SK-N-SH (cell line): ENCODE results near the gene FAM171A2. TPM values are rescaled to one million over a fixed set of nuclear protein-coding genes. Genes with fewer than 3 reads are reported as not detected.

ENCODE experiments used
- CTCF ChIA-PET: fragments of 300-600, 350-600 bp; formaldehyde crosslinking; extraction: SDS; loops from one replicate; lab custom pipeline; 2021; lab: Yijun Ruan, JAX
- POLR2A ChIA-PET: fragments of 350-600 bp; sonication (Branson Sonifier 250); formaldehyde crosslinking; extraction: SDS; loops from one replicate; lab custom pipeline; 2020; ENCODE audit warnings: antibody characterized with exemption, inconsistent platforms; lab: Yijun Ruan, JAX
- DNase-seq: peaks from one replicate; pipeline ENCODE4 v3.0.0; 2012
- H2AFZ ChIP-seq: fragments of 200-600 bp; sonication (generic); 2 replicates; pipeline ENCODE4 v1.8.1; 2016; ENCODE audit warnings: antibody characterized with exemption, mild to moderate bottlenecking, low read depth
- H3F3A ChIP-seq: fragments of 200-600 bp; sonication (generic); replicated peaks from 2 replicates; pipeline ENCODE3; 2016; ENCODE audit warnings: antibody characterized with exemption, mild to moderate bottlenecking; ENCODE audit not compliant: insufficient read depth
- H3K27ac ChIP-seq, 2 experiments: fragments of 200-500 bp in 1 of 2; fragments of 200-600 bp in 1 of 2; sonication (Bioruptor generic) in 1 of 2; sonication (generic), shearing (Covaris generic) in 1 of 2; 2 replicates each; pipeline versions ENCODE4 v1.5.1 to v1.6.1; 2014 to 2016; ENCODE audit warnings: low read depth in 2 of 2, inconsistent platforms in 1 of 2, low read length in 1 of 2, mild to moderate bottlenecking in 1 of 2, mixed read lengths in 1 of 2
- H3K27me3 ChIP-seq: fragments of 200-600 bp; sonication (generic), shearing (Covaris generic); 2 replicates; pipeline ENCODE4 v1.6.1; 2016; ENCODE audit warnings: mixed run types; ENCODE audit not compliant: insufficient read depth
- H3K36me3 ChIP-seq, 2 experiments: fragments of 200-500 bp in 1 of 2; fragments of 200-600 bp in 1 of 2; sonication (Bioruptor generic) in 1 of 2; sonication (generic) in 1 of 2; replicated peaks in 1 of 2; 2 replicates each; pipeline versions ENCODE3 to v1.5.1; 2014 to 2016; ENCODE audit warnings: low read length in 1 of 2, mild to moderate bottlenecking in 1 of 2; ENCODE audit not compliant: insufficient read depth in 2 of 2, control insufficient read depth in 1 of 2
- H3K4me1 ChIP-seq, 2 experiments: fragments of 200-500 bp in 1 of 2; fragments of 200-600 bp in 1 of 2; sonication (Bioruptor generic) in 1 of 2; sonication (generic), shearing (Covaris generic) in 1 of 2; 2 replicates each; pipeline versions ENCODE4 v1.5.1 to v1.6.1; 2014 to 2016; ENCODE audit warnings: low read depth in 1 of 2, low read length in 1 of 2, mixed run types in 1 of 2; ENCODE audit not compliant: insufficient read depth in 2 of 2, control insufficient read depth in 1 of 2
- H3K4me2 ChIP-seq: fragments of 200-600 bp; sonication (generic), shearing (Covaris generic); 2 replicates; pipeline ENCODE4 v1.6.1; 2017; ENCODE audit warnings: mixed run types
- H3K4me3 ChIP-seq, 2 experiments: fragments of 200-500 bp in 1 of 2; fragments of 200-600 bp in 1 of 2; sonication (Bioruptor generic) in 1 of 2; sonication (generic), shearing (Covaris generic) in 1 of 2; 2 replicates each; pipeline versions ENCODE4 v1.5.1 to v1.8.1; 2014 to 2016; ENCODE audit warnings: low read depth in 2 of 2, inconsistent platforms in 1 of 2, low read length in 1 of 2, mild to moderate bottlenecking in 1 of 2, mixed read lengths in 1 of 2, moderate library complexity in 1 of 2
- H3K79me2 ChIP-seq: fragments of 200-600 bp; sonication (generic); 2 replicates; pipeline ENCODE4 v1.8.1; 2017; ENCODE audit warnings: mild to moderate bottlenecking; ENCODE audit not compliant: insufficient read depth
- H3K9ac ChIP-seq: fragments of 200-600 bp; sonication (generic); 2 replicates; pipeline ENCODE4 v1.6.1; 2017; ENCODE audit warnings: mixed run types
- H3K9me2 ChIP-seq: fragments of 200-600 bp; sonication (generic); 2 replicates; pipeline ENCODE4 v1.6.1; 2017; ENCODE audit warnings: mixed run types
- H3K9me3 ChIP-seq: fragments of 200-600 bp; sonication (generic); 2 replicates; pipeline ENCODE4 v1.6.1; 2017; ENCODE audit warnings: mixed run types, mild to moderate bottlenecking, moderate library complexity
- H4K20me1 ChIP-seq: fragments of 200-600 bp; sonication (generic); 2 replicates; pipeline ENCODE4 v1.6.1; 2017; ENCODE audit warnings: mild to moderate bottlenecking, mixed run types; ENCODE audit not compliant: insufficient read depth
- CHD2 ChIP-seq: fragments of 150-350 bp; IDR thresholded peaks from 2 replicates; pipeline ENCODE4 v1.6.1; 2018; ENCODE audit warnings: low read length; ENCODE audit not compliant: partially characterized antibody
- GABPA ChIP-seq: IDR thresholded peaks from 2 replicates; pipeline ENCODE4 v1.4.0; 2012; ENCODE audit warnings: low read depth, mild to moderate bottlenecking
- MEF2A ChIP-seq: IDR thresholded peaks from 2 replicates; pipeline ENCODE4 v1.4.0; 2012; ENCODE audit warnings: low read depth, borderline replicate concordance
- NFIC ChIP-seq: IDR thresholded peaks from 2 replicates; pipeline ENCODE4 v1.4.0; 2012; ENCODE audit warnings: borderline replicate concordance
- RAD21 ChIP-seq: IDR thresholded peaks from 2 replicates; pipeline ENCODE4 v1.6.1; 2012; ENCODE audit warnings: mild to moderate bottlenecking, low read length
- RCOR1 ChIP-seq: fragments of 150-350 bp; IDR thresholded peaks from 2 replicates; pipeline ENCODE4 v1.6.1; 2017; ENCODE audit warnings: antibody characterized with exemption, low read length
- RFX5 ChIP-seq: IDR thresholded peaks from 2 replicates; pipeline ENCODE4 v1.6.1; 2012; ENCODE audit warnings: mild to moderate bottlenecking, improper control_type of control experiment, low read length
- RXRA ChIP-seq: IDR thresholded peaks from 2 replicates; pipeline ENCODE4 v1.4.0; 2012; ENCODE audit warnings: low read depth, mild to moderate bottlenecking, borderline replicate concordance
- TCF12 ChIP-seq: IDR thresholded peaks from 2 replicates; pipeline ENCODE4 v1.4.0; 2012
- TEAD4 ChIP-seq: IDR thresholded peaks from 2 replicates; pipeline ENCODE4 v1.4.0; 2012; ENCODE audit warnings: mild to moderate bottlenecking, borderline replicate concordance; ENCODE audit not compliant: insufficient read depth
- USF1 ChIP-seq: IDR thresholded peaks from 2 replicates; pipeline ENCODE4 v1.4.0; 2012; ENCODE audit warnings: low read depth, borderline replicate concordance
- USF2 ChIP-seq: fragments of 150-350 bp; IDR thresholded peaks from 2 replicates; pipeline ENCODE4 v1.6.1; 2017; ENCODE audit warnings: antibody characterized with exemption, low read length, low read depth, borderline replicate concordance
- YY1 ChIP-seq: IDR thresholded peaks from 2 replicates; pipeline ENCODE4 v1.4.0; 2012; ENCODE audit warnings: low read depth, mild to moderate bottlenecking
- WGBS: methylation state at CpG from one replicate; pipeline ENCODE4 v1.1.6; 2017; ENCODE audit warnings: low lambda C conversion rate; 5-methylcytosine and 5-hydroxymethylcytosine counted together
- polyA plus RNA-seq, 3 experiments: library from polyadenylated mRNA; depleted of rRNA; stranded (reverse); fragments of >200 nt; gene quantifications; 2 replicates each; pipeline ENCODE4 v1.2.3, GENCODE V29; 2012
- TF ChIP-seq, protein P1 (sequence below): fragments of 200-600 bp; sonication (generic); IDR thresholded peaks from 2 replicates; pipeline ENCODE4 v1.6.1; 2017; ENCODE audit warnings: antibody characterized with exemption, mild to moderate bottlenecking, moderate library complexity
- TF ChIP-seq, protein P2 (sequence below): IDR thresholded peaks from 2 replicates; pipeline ENCODE4; 2012
- TF ChIP-seq, protein P3 (sequence below): IDR thresholded peaks from 2 replicates; pipeline ENCODE4 v1.4.0; 2012; ENCODE audit warnings: low read depth

FAM171A2 gene
- polyA plus RNA-seq, 1 of the 3 experiments (the other 2 are of a cell fraction): 4.9 TPM

DNA sequence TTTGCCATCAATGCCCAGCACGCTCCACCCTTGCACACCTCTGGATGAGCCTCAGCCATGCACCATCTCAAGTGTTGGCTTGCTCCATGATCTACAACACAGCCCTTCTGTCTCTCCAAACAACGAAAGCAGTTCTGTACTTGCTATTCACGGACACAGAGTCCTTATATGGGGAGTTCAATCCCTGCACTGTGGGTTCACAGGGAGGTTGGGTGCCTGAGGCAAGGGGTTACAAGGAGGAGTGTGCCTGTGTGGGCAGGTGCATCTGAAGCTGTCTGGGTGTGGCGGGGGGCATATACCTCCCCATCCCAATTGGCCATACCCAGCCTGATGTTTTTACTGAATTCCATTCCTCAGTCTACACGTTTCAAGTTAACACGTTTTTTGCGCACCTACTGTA is 49.6 kb downstream of the FAM171A2 start:
- no peak overlapping the region for H3K9ac ChIP-seq
- no peaks in the 10 kb centered on the region for H4K20me1 ChIP-seq
- DNase-seq: peak; percentile 19
- no peak overlapping the region for H3K27ac ChIP-seq
- ChIA-PET CTCF (interaction anchor here (1.2 kb wide), 1 partner anchor 95 kb away, joined by 4 read pairs; no protein-coding TSS in a partner anchor), POLR2A (no interaction called here)
- H3F3A ChIP-seq: no peaks in the 10 kb centered on the region
- no peak overlapping the region for H3K4me2 ChIP-seq
- WGBS: 67% methylated on average over 6 of the region's 7 CpGs
- H3K79me2 ChIP-seq: no peaks in the 10 kb centered on the region
- peaks cover 0 to 2% of the 10 kb centered on the region in 2 experiments for H3K36me3 ChIP-seq
- no peak for TF ChIP-seq RAD21
- TF ChIP-seq, protein P1, sequence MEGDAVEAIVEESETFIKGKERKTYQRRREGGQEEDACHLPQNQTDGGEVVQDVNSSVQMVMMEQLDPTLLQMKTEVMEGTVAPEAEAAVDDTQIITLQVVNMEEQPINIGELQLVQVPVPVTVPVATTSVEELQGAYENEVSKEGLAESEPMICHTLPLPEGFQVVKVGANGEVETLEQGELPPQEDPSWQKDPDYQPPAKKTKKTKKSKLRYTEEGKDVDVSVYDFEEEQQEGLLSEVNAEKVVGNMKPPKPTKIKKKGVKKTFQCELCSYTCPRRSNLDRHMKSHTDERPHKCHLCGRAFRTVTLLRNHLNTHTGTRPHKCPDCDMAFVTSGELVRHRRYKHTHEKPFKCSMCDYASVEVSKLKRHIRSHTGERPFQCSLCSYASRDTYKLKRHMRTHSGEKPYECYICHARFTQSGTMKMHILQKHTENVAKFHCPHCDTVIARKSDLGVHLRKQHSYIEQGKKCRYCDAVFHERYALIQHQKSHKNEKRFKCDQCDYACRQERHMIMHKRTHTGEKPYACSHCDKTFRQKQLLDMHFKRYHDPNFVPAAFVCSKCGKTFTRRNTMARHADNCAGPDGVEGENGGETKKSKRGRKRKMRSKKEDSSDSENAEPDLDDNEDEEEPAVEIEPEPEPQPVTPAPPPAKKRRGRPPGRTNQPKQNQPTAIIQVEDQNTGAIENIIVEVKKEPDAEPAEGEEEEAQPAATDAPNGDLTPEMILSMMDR: no peak
- TF ChIP-seq NFIC: no peak
- TF ChIP-seq CHD2: no peak
- TF ChIP-seq, protein P2, sequence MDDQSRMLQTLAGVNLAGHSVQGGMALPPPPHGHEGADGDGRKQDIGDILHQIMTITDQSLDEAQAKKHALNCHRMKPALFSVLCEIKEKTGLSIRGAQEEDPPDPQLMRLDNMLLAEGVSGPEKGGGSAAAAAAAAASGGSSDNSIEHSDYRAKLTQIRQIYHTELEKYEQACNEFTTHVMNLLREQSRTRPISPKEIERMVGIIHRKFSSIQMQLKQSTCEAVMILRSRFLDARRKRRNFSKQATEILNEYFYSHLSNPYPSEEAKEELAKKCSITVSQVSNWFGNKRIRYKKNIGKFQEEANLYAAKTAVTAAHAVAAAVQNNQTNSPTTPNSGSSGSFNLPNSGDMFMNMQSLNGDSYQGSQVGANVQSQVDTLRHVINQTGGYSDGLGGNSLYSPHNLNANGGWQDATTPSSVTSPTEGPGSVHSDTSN: no peak
- no peak for TF ChIP-seq RFX5
- no peak for TF ChIP-seq USF1
- TF ChIP-seq, protein P3, sequence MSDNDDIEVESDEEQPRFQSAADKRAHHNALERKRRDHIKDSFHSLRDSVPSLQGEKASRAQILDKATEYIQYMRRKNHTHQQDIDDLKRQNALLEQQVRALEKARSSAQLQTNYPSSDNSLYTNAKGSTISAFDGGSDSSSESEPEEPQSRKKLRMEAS: no peak
- TF ChIP-seq RXRA: no peak
- no peak for TF ChIP-seq TCF12
- no peak for TF ChIP-seq MEF2A
- TF ChIP-seq GABPA: no peak
- TF ChIP-seq YY1: no peak
- TF ChIP-seq RCOR1: no peak
- no peak for TF ChIP-seq USF2
- no peak for TF ChIP-seq TEAD4
- peaks cover 0 to 23% of the 10 kb centered on the region in 2 experiments; a peak in 1 of 4 replicates for H3K4me1 ChIP-seq
- no peak overlapping the region for H3K4me3 ChIP-seq
- no peak overlapping the region for H2AFZ ChIP-seq
- H3K9me3 ChIP-seq: no peaks in the 10 kb centered on the region
- H3K9me2 ChIP-seq: no peaks in the 10 kb centered on the region
- no peaks in the 10 kb centered on the region for H3K27me3 ChIP-seq
